Keratinocyte (primary cell): ENCODE results near the gene MARK1. TPM values are rescaled to one million over a fixed set of nuclear protein-coding genes. Genes with fewer than 3 reads are reported as not detected.

Experiments
- DNase-seq: peaks from one replicate; pipeline ENCODE4 v3.0.0-alpha.2; 2011; ENCODE audit warnings: low read depth, missing footprints, low spot score
- FAIRE-seq: peaks from 2 replicates; lab custom pipeline; 2011; peaks lifted over from hg19 to GRCh38; lab: Jason Lieb, UNC
- H2AFZ ChIP-seq: 2 replicates; pipeline ENCODE4 v1.6.0; 2012; ENCODE audit warnings: low read length, control low read depth, inconsistent platforms; ENCODE audit not compliant: control insufficient read depth
- H3K27ac ChIP-seq: 2 replicates; pipeline ENCODE4 v1.5.1; 2011; ENCODE audit warnings: low read length; ENCODE audit not compliant: control insufficient read depth, insufficient read depth
- H3K27me3 ChIP-seq: 3 replicates; pipeline ENCODE4 v1.6.0; 2011; ENCODE audit warnings: low read length; ENCODE audit not compliant: control insufficient read depth, insufficient read depth; ENCODE audit errors: extremely low read depth
- H3K36me3 ChIP-seq, 2 experiments: 2 replicates in 1 of 2; 3 replicates in 1 of 2; pipeline ENCODE4 v1.5.1; 2011; ENCODE audit warnings: low read length in 2 of 2, mild to moderate bottlenecking in 1 of 2; ENCODE audit not compliant: control insufficient read depth in 2 of 2, insufficient read depth in 2 of 2; ENCODE audit errors: extremely low read depth in 1 of 2
- H3K4me1 ChIP-seq: 3 replicates; pipeline ENCODE4 v1.5.1; 2011; ENCODE audit warnings: low read length; ENCODE audit not compliant: control insufficient read depth, insufficient read depth; ENCODE audit errors: extremely low read depth
- H3K4me2 ChIP-seq: 3 replicates; pipeline ENCODE4 v1.6.0; 2011; ENCODE audit warnings: low read depth, low read length; ENCODE audit not compliant: control insufficient read depth, insufficient read depth; ENCODE audit errors: extremely low read depth
- H3K4me3 ChIP-seq, 3 experiments: fragments of 200-600 bp in 1 of 3; sonication (generic) in 1 of 3; 2 replicates in 2 of 3; 3 replicates in 1 of 3; pipeline ENCODE4 v1.5.1; 2011 to 2016; ENCODE audit warnings: low read length in 3 of 3, mild to moderate bottlenecking in 3 of 3, control low read depth in 2 of 3, inconsistent platforms in 1 of 3, low read depth in 1 of 3, mixed read lengths in 1 of 3, mixed run types in 1 of 3, moderate library complexity in 1 of 3; ENCODE audit not compliant: control insufficient read depth in 2 of 3, insufficient read depth in 2 of 3; ENCODE audit errors: extremely low read depth in 1 of 3
- H3K79me2 ChIP-seq: 2 replicates; pipeline ENCODE4 v1.6.0; 2012; ENCODE audit warnings: low read length; ENCODE audit not compliant: control insufficient read depth, insufficient read depth
- H3K9ac ChIP-seq: 3 replicates; pipeline ENCODE4 v1.6.0; 2011; ENCODE audit warnings: low read length; ENCODE audit not compliant: control insufficient read depth, insufficient read depth; ENCODE audit errors: extremely low read depth
- H3K9me1 ChIP-seq: 3 replicates; pipeline ENCODE4 v1.6.0; 2011; ENCODE audit warnings: low read length; ENCODE audit not compliant: control insufficient read depth, insufficient read depth; ENCODE audit errors: extremely low read depth
- H3K9me3 ChIP-seq: 2 replicates; pipeline ENCODE4 v1.5.1; 2012; ENCODE audit warnings: low read depth, low read length; ENCODE audit not compliant: control insufficient read depth
- H4K20me1 ChIP-seq: 3 replicates; pipeline ENCODE4 v1.6.0; 2011; ENCODE audit warnings: low read length; ENCODE audit not compliant: control insufficient read depth, insufficient read depth; ENCODE audit errors: extremely low read depth
- EZH2 ChIP-seq: IDR thresholded peaks from one replicate; pipeline ENCODE4 v1.6.1; 2012; ENCODE audit warnings: inconsistent platforms, mild to moderate bottlenecking, low read length, moderate library complexity
- dilution Hi-C: fragments of 300-500 bp; cut with MboI; formaldehyde crosslinking; loops from one replicate; pipeline ENCODE4 v1.7.0; 2020; ENCODE audit warnings: low sequenced_read_pairs; ENCODE audit not compliant: extremely low pct_ligation_motif_present
- polyA plus RNA-seq, 5 experiments: library from polyadenylated mRNA; depleted of rRNA in 3 of 5; stranded (reverse) in 3 of 5; stranded (forward) in 1 of 5; unstranded in 1 of 5; fragments of >200 nt; gene quantifications; 1 replicate in 1 of 5; 2 replicates in 3 of 5; 3 replicates in 1 of 5; pipeline versions ENCODE4 v1.2.1 to v1.2.3, GENCODE V29; 2011 to 2012; ENCODE audit warnings: missing spikeins in 2 of 5, low read depth in 1 of 5, low replicate concordance in 1 of 5
- TF ChIP-seq, protein P1 (sequence below), 3 experiments: IDR thresholded peaks in 1 of 3; conservative IDR thresholded peaks in 1 of 3; optimal IDR thresholded peaks in 1 of 3; 2 replicates in 2 of 3; 3 replicates in 1 of 3; pipeline versions ENCODE3 to v1.5.1; 2011; ENCODE audit warnings: low read length in 3 of 3, mild to moderate bottlenecking in 3 of 3, moderate library complexity in 2 of 3, control low read depth in 1 of 3, inconsistent platforms in 1 of 3; ENCODE audit not compliant: insufficient read depth in 2 of 3; ENCODE audit errors: extremely low read depth in 1 of 3

Gene MARK1
- polyA plus RNA-seq, 1 donor (not counting 4 experiments of a cell fraction or from before 2014, with no cell fraction given): 8.4 TPM

GRCh38 chr1:220655509-220655908 is 127.6 kb downstream of the MARK1 start:
- Histone ChIP-seq H4K20me1 (no peaks in the 10 kb centered on the region), H3K4me2 (no peak overlapping the region), H3K36me3 (peaks cover 3 to 10% of the 10 kb centered on the region in 2 experiments), H3K9me3 (no peaks in the 10 kb centered on the region), H3K4me3 (no peak overlapping the region), H3K9ac (no peak overlapping the region), H3K9me1 (no peaks in the 10 kb centered on the region), H2AFZ (no peak overlapping the region), H3K79me2 (no peaks in the 10 kb centered on the region), H3K27ac (no peak overlapping the region), H3K27me3 (no peaks in the 10 kb centered on the region), H3K4me1 (no peaks in the 10 kb centered on the region)
- FAIRE-seq (no peak), DNase-seq (no peak)
- dilution Hi-C loops: no loop called here
- TF ChIP-seq, protein P1, sequence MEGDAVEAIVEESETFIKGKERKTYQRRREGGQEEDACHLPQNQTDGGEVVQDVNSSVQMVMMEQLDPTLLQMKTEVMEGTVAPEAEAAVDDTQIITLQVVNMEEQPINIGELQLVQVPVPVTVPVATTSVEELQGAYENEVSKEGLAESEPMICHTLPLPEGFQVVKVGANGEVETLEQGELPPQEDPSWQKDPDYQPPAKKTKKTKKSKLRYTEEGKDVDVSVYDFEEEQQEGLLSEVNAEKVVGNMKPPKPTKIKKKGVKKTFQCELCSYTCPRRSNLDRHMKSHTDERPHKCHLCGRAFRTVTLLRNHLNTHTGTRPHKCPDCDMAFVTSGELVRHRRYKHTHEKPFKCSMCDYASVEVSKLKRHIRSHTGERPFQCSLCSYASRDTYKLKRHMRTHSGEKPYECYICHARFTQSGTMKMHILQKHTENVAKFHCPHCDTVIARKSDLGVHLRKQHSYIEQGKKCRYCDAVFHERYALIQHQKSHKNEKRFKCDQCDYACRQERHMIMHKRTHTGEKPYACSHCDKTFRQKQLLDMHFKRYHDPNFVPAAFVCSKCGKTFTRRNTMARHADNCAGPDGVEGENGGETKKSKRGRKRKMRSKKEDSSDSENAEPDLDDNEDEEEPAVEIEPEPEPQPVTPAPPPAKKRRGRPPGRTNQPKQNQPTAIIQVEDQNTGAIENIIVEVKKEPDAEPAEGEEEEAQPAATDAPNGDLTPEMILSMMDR (optimal IDR thresholded peaks at IDR 0.05 in 1 of 3, IDR thresholded peaks at IDR 0.05 in 1 of 3, conservative IDR thresholded peaks at IDR 0.05 in 1 of 3; ENCODE audit: extremely low read depth in 1 of 3, insufficient read depth in 2 of 3, low read length in 3 of 3): no peak
- TF ChIP-seq EZH2: no peak

- Histone ChIP-seq H3K9me1 (no peaks in the 10 kb centered on the region), H3K9me3 (no peaks in the 10 kb centered on the region), H3K79me2 (no peaks in the 10 kb centered on the region), H3K27ac (no peak overlapping the region), H3K4me1 (no peaks in the 10 kb centered on the region), H3K27me3 (no peaks in the 10 kb centered on the region), H3K36me3 (peaks cover 3 to 8% of the 10 kb centered on the region in 2 experiments), H2AFZ (no peak overlapping the region), H3K9ac (no peak overlapping the region), H3K4me2 (no peak overlapping the region), H4K20me1 (no peaks in the 10 kb centered on the region), H3K4me3 (no peak overlapping the region)
- DNase-seq (no peak), FAIRE-seq (no peak)
- dilution Hi-C loops: no loop called here
- TF ChIP-seq, protein P1 (optimal IDR thresholded peaks at IDR 0.05 in 1 of 3, IDR thresholded peaks at IDR 0.05 in 1 of 3, conservative IDR thresholded peaks at IDR 0.05 in 1 of 3; ENCODE audit: extremely low read depth in 1 of 3, insufficient read depth in 2 of 3, low read length in 3 of 3): no peak
- no peak for TF ChIP-seq EZH2
These were observed 128.2 kb downstream of the MARK1 start for GRCh38 chr1:220655961-220656740.
